HepG2 (cell line): Measurements from ENCODE around the gene SIRPA. TPM values are rescaled to one million over a fixed set of nuclear protein-coding genes. Genes with fewer than 3 reads are reported as not detected.

Experiments
- GLI4 ChIP-seq: sonication (generic); formaldehyde crosslinking; IDR thresholded peaks from 2 replicates; pipeline ENCODE4 v1.5.1; 2020; ENCODE audit warnings: missing genetic modification reagents, mild to moderate bottlenecking, moderate library complexity, borderline replicate concordance
- KDM6A ChIP-seq: IDR thresholded peaks from 2 replicates; pipeline ENCODE4 v1.6.1; 2016; ENCODE audit warnings: low read depth
- MIER3 ChIP-seq: IDR thresholded peaks from 2 replicates; pipeline ENCODE4 v1.6.1; 2016; ENCODE audit warnings: missing compliant biosample characterization, borderline replicate concordance
- PHB2 ChIP-seq: fragments of 450-650 bp; IDR thresholded peaks from 2 replicates; pipeline ENCODE4 v1.6.1; 2018; ENCODE audit not compliant: partially characterized antibody
- TBP ChIP-seq: sonication (generic); formaldehyde crosslinking; IDR thresholded peaks from 2 replicates; pipeline ENCODE4 v1.5.0; 2020; ENCODE audit warnings: missing genetic modification reagents
- ZNF230 ChIP-seq: sonication (generic); formaldehyde crosslinking; IDR thresholded peaks from 2 replicates; pipeline ENCODE4 v1.4.0; 2020; ENCODE audit warnings: mild to moderate bottlenecking, missing genetic modification reagents
- ZNF3 ChIP-seq: IDR thresholded peaks from 2 replicates; pipeline ENCODE4 v1.7.0; 2017; ENCODE audit warnings: inconsistent platforms
- ZNF33A ChIP-seq: sonication (generic); formaldehyde crosslinking; IDR thresholded peaks from 2 replicates; pipeline ENCODE4 v1.5.1; 2020; ENCODE audit warnings: missing genetic modification reagents, mild to moderate bottlenecking, moderate library complexity, borderline replicate concordance
- ZNF605 ChIP-seq: sonication (generic); formaldehyde crosslinking; IDR thresholded peaks from 2 replicates; pipeline ENCODE4 v1.8.0; 2022; ENCODE audit warnings: mild to moderate bottlenecking, missing genetic modification reagents
- polyA plus RNA-seq, 8 experiments: library from polyadenylated mRNA; depleted of rRNA in 3 of 8; stranded (reverse) in 7 of 8; unstranded in 1 of 8; fragments of >200 nt; fragmentation: Illumina TruSeq in 4 of 8; extraction: Trizol in 4 of 8; gene quantifications; 2 replicates each; pipeline versions ENCODE4 v1.2.1 to v1.2.3, GENCODE V29; 2011 to 2016; ENCODE audit warnings: low read depth in 4 of 8, missing spikeins in 1 of 8, mixed read lengths in 1 of 8; ENCODE audit not compliant: insufficient read depth in 1 of 8
- total RNA-seq, 5 experiments: library from RNA; depleted of rRNA; stranded (reverse); fragments of >200 nt; fragmentation: Illumina TruSeq; extraction: Trizol; gene quantifications; 2 replicates each; pipeline ENCODE4 v1.2.3, GENCODE V29; 2016; ENCODE audit warnings: low read depth in 1 of 5
- TF ChIP-seq, protein P1 (sequence below): sonication (generic); formaldehyde crosslinking; IDR thresholded peaks from 2 replicates; pipeline ENCODE4 v1.5.1; 2020; ENCODE audit warnings: missing genetic modification reagents, mild to moderate bottlenecking, borderline replicate concordance
- TF ChIP-seq, protein P2 (sequence below), 2 experiments: fragments of 450-650 bp in 1 of 2; sonication (generic) in 1 of 2; formaldehyde crosslinking in 1 of 2; IDR thresholded peaks; 2 replicates each; pipeline versions ENCODE4 v1.6.1 to v1.8.0; 2016 to 2022; ENCODE audit warnings: antibody characterized with exemption in 1 of 2, mild to moderate bottlenecking in 1 of 2, missing genetic modification reagents in 1 of 2
- TF ChIP-seq, protein P3 (sequence below): sonication (generic); formaldehyde crosslinking; IDR thresholded peaks from 2 replicates; pipeline ENCODE4 v1.8.1; 2023; ENCODE audit warnings: missing genetic modification reagents, inconsistent platforms, borderline replicate concordance
- TF ChIP-seq, protein P4 (sequence below): sonication (generic); formaldehyde crosslinking; IDR thresholded peaks from 2 replicates; pipeline ENCODE4 v1.4.0; 2020; ENCODE audit warnings: missing genetic modification reagents, borderline replicate concordance

SIRPA gene
- total and polyA plus RNA-seq, 2 of the 13 experiments (the other 11 are each of a cell fraction or from before 2014, with no cell fraction given): 7.2 to 17.6 TPM

DNA sequence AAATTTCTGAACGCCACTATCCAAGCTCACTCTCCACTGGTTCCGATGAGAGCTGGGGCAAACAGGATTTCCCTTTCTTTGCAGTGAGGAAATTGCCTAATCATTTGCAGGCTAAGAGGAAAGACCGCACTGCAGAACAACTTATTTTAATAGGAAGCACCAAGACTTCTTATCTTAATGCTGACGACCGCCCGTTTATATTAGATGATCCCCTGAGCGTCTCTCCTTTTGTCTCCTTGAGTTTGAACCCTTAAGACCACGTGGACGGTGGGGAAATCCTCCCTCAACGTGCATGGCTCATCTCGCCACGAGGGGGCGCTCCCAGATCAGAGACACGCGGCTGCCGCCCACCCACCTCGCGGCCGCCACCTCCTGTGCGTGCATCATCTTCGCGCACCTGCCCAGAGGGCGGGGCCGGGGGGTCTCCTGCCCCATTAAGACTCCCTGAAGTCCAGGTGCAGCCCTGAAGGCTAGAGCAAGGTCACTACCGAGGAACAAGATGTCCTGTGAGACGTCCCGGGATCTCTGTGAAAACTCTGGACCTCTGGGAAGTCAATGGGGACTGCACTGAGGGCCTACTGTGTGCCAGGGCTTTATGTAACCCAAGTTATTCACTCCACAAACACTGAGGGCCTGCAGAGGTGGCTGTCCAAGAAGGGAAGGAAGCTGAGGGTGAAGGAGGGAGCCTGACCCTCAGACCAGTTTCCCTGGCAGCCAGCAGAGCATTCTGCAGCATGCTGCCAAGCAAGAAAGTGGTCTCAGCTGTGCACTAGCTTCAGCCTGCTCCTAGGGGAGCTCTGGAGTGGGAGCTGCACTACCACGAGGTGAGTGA, 70.5 kb downstream of the SIRPA start (continued):
- TF ChIP-seq ZNF230 (CRISPR knock-in tag) (no peak), ZNF33A (CRISPR knock-in tag) (no peak), MIER3 (peak; percentile 44; the same call in 1 of the 2 replicates), GLI4 (CRISPR knock-in tag) (no peak), ZNF605 (CRISPR knock-in tag) (no peak), KDM6A (CRISPR knock-in tag) (no peak), ZNF3 (CRISPR knock-in tag) (no peak), TBP (CRISPR knock-in tag) (no peak), PHB2 (no peak)
- TF ChIP-seq, protein P1, sequence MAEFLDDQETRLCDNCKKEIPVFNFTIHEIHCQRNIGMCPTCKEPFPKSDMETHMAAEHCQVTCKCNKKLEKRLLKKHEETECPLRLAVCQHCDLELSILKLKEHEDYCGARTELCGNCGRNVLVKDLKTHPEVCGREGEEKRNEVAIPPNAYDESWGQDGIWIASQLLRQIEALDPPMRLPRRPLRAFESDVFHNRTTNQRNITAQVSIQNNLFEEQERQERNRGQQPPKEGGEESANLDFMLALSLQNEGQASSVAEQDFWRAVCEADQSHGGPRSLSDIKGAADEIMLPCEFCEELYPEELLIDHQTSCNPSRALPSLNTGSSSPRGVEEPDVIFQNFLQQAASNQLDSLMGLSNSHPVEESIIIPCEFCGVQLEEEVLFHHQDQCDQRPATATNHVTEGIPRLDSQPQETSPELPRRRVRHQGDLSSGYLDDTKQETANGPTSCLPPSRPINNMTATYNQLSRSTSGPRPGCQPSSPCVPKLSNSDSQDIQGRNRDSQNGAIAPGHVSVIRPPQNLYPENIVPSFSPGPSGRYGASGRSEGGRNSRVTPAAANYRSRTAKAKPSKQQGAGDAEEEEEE (CRISPR knock-in tag): no peak; the same call in 1 of the 2 replicates
- TF ChIP-seq, protein P2, sequence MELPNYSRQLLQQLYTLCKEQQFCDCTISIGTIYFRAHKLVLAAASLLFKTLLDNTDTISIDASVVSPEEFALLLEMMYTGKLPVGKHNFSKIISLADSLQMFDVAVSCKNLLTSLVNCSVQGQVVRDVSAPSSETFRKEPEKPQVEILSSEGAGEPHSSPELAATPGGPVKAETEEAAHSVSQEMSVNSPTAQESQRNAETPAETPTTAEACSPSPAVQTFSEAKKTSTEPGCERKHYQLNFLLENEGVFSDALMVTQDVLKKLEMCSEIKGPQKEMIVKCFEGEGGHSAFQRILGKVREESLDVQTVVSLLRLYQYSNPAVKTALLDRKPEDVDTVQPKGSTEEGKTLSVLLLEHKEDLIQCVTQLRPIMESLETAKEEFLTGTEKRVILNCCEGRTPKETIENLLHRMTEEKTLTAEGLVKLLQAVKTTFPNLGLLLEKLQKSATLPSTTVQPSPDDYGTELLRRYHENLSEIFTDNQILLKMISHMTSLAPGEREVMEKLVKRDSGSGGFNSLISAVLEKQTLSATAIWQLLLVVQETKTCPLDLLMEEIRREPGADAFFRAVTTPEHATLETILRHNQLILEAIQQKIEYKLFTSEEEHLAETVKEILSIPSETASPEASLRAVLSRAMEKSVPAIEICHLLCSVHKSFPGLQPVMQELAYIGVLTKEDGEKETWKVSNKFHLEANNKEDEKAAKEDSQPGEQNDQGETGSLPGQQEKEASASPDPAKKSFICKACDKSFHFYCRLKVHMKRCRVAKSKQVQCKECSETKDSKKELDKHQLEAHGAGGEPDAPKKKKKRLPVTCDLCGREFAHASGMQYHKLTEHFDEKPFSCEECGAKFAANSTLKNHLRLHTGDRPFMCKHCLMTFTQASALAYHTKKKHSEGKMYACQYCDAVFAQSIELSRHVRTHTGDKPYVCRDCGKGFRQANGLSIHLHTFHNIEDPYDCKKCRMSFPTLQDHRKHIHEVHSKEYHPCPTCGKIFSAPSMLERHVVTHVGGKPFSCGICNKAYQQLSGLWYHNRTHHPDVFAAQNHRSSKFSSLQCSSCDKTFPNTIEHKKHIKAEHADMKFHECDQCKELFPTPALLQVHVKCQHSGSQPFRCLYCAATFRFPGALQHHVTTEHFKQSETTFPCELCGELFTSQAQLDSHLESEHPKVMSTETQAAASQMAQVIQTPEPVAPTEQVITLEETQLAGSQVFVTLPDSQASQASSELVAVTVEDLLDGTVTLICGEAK (IDR thresholded peaks at IDR 0.05): no peak
- TF ChIP-seq, protein P2 (CRISPR knock-in tag; IDR thresholded peaks at IDR 0.05): peak; percentile 71
- TF ChIP-seq, protein P3, sequence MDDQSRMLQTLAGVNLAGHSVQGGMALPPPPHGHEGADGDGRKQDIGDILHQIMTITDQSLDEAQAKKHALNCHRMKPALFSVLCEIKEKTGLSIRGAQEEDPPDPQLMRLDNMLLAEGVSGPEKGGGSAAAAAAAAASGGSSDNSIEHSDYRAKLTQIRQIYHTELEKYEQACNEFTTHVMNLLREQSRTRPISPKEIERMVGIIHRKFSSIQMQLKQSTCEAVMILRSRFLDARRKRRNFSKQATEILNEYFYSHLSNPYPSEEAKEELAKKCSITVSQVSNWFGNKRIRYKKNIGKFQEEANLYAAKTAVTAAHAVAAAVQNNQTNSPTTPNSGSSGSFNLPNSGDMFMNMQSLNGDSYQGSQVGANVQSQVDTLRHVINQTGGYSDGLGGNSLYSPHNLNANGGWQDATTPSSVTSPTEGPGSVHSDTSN (CRISPR knock-in tag): no peak
- TF ChIP-seq, protein P4, sequence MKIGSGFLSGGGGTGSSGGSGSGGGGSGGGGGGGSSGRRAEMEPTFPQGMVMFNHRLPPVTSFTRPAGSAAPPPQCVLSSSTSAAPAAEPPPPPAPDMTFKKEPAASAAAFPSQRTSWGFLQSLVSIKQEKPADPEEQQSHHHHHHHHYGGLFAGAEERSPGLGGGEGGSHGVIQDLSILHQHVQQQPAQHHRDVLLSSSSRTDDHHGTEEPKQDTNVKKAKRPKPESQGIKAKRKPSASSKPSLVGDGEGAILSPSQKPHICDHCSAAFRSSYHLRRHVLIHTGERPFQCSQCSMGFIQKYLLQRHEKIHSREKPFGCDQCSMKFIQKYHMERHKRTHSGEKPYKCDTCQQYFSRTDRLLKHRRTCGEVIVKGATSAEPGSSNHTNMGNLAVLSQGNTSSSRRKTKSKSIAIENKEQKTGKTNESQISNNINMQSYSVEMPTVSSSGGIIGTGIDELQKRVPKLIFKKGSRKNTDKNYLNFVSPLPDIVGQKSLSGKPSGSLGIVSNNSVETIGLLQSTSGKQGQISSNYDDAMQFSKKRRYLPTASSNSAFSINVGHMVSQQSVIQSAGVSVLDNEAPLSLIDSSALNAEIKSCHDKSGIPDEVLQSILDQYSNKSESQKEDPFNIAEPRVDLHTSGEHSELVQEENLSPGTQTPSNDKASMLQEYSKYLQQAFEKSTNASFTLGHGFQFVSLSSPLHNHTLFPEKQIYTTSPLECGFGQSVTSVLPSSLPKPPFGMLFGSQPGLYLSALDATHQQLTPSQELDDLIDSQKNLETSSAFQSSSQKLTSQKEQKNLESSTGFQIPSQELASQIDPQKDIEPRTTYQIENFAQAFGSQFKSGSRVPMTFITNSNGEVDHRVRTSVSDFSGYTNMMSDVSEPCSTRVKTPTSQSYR (CRISPR knock-in tag): 0 out of 2 replicates have a peak, but pooled peaks have one; percentile 30
